BJ (cell line): ENCODE data around the gene CSF2. TPM values are rescaled to one million over a fixed set of nuclear protein-coding genes. Genes with fewer than 3 reads are reported as not detected.

ENCODE experiments used
- CTCF ChIA-PET: fragments of 350-600 bp; formaldehyde crosslinking; extraction: SDS; loops from one replicate; lab custom pipeline; 2021; ENCODE audit warnings: antibody characterized with exemption, inconsistent platforms; lab: Yijun Ruan, JAX
- POLR2A ChIA-PET: fragments of 300-600 bp; sonication (Branson Sonifier 250); formaldehyde crosslinking; extraction: SDS; loops from one replicate; lab custom pipeline; 2021; ENCODE audit warnings: antibody characterized with exemption; lab: Charles Lee
- DNase-seq: peaks from one replicate; pipeline ENCODE4 v3.0.0-alpha.2; 2011; ENCODE audit warnings: low read depth
- H3K27me3 ChIP-seq: 2 replicates; pipeline ENCODE4 v1.6.0; 2011; ENCODE audit warnings: low read length; ENCODE audit not compliant: control insufficient read depth, insufficient read depth
- H3K36me3 ChIP-seq: 2 replicates; pipeline ENCODE4 v1.5.1; 2011; ENCODE audit warnings: low read length; ENCODE audit not compliant: control insufficient read depth, insufficient read depth
- H3K4me3 ChIP-seq: 2 replicates; pipeline ENCODE4 v1.5.1; 2011; ENCODE audit warnings: low read depth, mild to moderate bottlenecking, control low read depth, low read length
- CTCF ChIP-seq: IDR thresholded peaks from 2 replicates; pipeline ENCODE4 v1.5.1; 2011; ENCODE audit warnings: low read depth, mild to moderate bottlenecking, control low read depth, inconsistent platforms, low read length, moderate library complexity; ENCODE audit not compliant: insufficient read depth
- polyA plus RNA-seq: library from polyadenylated mRNA; depleted of rRNA; stranded (reverse); fragments of >200 nt; gene quantifications from 2 replicates; pipeline ENCODE4 v1.2.3, GENCODE V29; 2011

Gene CSF2
- polyA plus RNA-seq, 1 experiment, result not detected

DNA sequence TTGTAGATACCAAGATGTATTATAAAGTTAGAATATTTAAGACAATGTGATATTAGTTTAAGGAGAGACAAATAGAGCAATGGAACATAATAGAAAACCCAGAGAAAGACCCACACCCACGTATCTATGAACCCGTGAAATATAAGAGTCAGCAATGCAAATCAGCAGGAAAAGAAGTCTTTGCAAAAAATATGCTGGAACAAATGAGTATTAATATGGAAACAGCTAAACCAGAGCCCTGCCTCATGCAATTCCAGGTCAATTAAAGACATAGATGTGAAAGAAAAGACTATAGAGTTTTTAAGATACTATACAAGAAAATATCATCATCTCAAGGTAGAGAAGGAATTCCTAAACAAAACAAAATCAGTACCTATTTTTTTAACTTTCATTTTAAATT is 36.2 kb upstream of the CSF2 start:
- TF ChIP-seq CTCF, result no peak
- DNase-seq, result no peak
- ChIA-PET POLR2A (no interaction called here), CTCF (no interaction called here)
- Histone ChIP-seq H3K4me3 (no peak overlapping the region), H3K36me3 (no peaks in the 10 kb centered on the region), H3K27me3 (no peaks in the 10 kb centered on the region)

DNA sequence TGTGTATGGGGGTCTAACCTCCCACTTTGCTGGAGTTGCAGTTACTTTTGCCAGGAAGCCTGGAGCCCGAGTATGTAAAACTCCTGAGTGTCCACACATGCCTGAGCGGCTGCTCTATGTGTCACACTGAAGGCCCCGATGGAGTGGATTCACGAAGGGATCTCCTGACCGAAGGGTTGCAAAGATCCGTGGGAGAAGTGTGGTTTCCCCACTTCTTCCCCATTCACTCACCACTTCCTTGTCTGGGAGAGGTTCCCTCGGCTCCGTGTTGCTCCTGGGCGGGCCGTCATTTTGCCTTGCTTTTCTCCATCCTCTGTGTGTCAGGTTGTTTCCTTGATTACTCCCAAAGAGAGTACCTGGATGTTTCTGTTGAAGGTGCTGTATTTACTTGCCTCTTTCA is 29.4 kb upstream of the CSF2 start:
- ChIA-PET CTCF (interaction anchor here (2.1 kb wide), 1 partner anchor 19 kb away, joined by 7 read pairs; no protein-coding TSS in a partner anchor), POLR2A (no interaction called here)
- peaks cover 2% of the 10 kb centered on the region for H3K27me3 ChIP-seq
- TF ChIP-seq CTCF, result no peak
- H3K4me3 ChIP-seq, result no peak overlapping the region
- no peak for DNase-seq
- no peaks in the 10 kb centered on the region for H3K36me3 ChIP-seq

DNA sequence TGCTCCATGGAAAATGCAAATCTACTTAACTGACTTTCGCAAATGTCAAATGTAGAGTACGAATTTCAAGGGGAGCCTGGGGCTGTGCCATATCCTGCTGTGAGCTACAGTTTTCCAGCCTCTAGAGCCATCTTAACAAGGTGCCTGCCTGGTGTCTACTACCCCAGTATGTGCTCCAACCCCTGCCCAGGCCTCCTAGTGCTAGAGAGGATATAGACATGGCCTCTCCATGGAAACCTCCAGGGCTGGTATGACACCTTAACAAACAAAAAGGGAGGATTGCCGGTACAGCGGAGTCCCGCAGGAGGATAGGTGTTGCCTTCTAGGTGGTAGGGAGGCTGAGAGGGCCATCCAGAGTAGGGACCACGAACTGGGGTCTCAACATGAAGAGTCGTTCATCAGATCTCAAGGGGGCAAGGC is 26.7 kb upstream of the CSF2 start:
- POLR2A ChIA-PET, result no interaction called here
- CTCF ChIA-PET, result no interaction called here
- no peaks in the 10 kb centered on the region for H3K36me3 ChIP-seq
- TF ChIP-seq CTCF, result no peak
- no peak overlapping the region for H3K4me3 ChIP-seq
- DNase-seq, result no peak
- H3K27me3 ChIP-seq, result peaks cover 4% of the 10 kb centered on the region

DNA sequence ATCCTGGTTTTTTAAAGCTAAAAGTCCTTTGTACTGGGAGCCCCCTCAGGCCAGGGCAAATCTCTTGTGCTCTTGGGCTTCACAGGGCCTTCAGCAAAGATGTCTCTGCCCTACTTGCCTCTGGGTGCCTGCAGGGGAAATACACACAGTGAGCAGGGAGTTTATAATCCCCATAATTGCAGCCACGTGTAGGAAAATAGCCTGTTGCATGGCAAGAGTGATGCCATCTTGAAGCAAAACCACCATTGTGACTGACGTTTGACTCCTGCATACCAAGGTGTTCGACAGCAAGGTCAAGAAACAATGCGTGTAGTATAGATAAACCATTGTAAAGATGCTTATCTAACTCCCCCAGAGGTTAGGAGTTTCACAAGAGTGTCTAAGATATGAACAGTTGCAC is 24.5 kb upstream of the CSF2 start:
- Histone ChIP-seq H3K36me3 (no peaks in the 10 kb centered on the region), H3K4me3 (no peak overlapping the region), H3K27me3 (peaks cover 6% of the 10 kb centered on the region)
- ChIA-PET POLR2A (no interaction called here), CTCF (interaction anchor here (1.8 kb wide), 1 partner anchor 15 kb away, joined by 14 read pairs; no protein-coding TSS in a partner anchor)
- TF ChIP-seq CTCF, result no peak
- no peak for DNase-seq

DNA sequence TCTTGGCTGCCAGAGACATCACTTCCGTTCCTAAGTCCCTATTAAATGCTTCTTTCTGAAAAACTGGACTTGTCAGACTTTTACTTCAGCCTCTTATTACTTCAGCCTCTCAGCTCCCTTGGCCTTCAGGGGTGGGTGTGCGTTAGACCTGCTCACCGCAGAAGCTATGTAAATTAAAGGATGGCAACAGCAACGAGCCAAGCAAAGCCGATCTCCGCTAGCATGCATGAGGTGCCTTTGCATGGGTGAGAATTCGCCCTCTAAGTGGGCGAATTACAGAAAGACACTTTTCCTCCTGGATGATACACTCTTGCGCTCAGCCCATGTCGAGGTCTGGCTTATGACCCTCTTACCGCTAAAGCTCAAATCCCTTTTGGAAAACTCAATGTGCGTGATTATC is 24.0 kb upstream of the CSF2 start:
- H3K36me3 ChIP-seq, result no peaks in the 10 kb centered on the region
- no peak for TF ChIP-seq CTCF
- no peak overlapping the region for H3K4me3 ChIP-seq
- DNase-seq, result no peak
- ChIA-PET CTCF (interaction anchor here (1.8 kb wide), 1 partner anchor 14 kb away, joined by 14 read pairs; no protein-coding TSS in a partner anchor), POLR2A (no interaction called here)
- peaks cover 8% of the 10 kb centered on the region for H3K27me3 ChIP-seq
